ENCODE data around the gene BBIP1.

GRCh38 chr10:110927461-110927860, 8.5 kb upstream of the BBIP1 start:
- TF ChIP-seq CTCF (IDR thresholded peaks at IDR 0.05) (no peak), POLR2A (IDR thresholded peaks at IDR 0.05) (no peak)
